Left hindlimb (tissue), 1 donor: ENCODE data around the gene TMEM132E.

Experiments
- DNase-seq: peaks from one replicate; pipeline ENCODE4 v3.0.0-alpha.2; 2018

Gene TMEM132E

DNA sequence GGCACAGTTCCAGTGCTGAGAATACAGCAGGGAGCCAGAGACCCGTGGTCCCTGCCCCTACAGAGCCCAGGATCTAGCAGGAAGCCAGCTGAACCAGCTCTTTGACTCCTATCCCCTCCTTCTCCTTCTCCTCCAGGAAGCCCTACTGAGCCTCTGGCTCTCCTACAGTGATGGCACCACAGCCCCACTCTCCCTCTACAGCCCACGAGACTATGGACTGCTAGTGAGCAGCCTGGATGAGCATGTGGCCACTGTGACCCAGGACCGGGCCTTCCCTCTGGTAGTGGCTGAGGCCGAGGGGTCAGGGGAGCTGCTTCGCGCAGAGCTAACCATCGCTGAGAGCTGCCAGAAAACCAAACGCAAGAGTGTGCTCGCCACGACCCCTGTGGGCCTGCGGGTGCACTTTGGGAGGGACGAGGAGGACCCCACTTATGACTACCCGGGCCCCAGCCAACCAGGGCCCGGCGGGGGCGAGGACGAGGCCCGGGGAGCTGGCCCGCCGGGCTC, 57.7 kb downstream of the TMEM132E start:
- DNase-seq: no peak

GRCh38 chr17:34637548-34638525, 58.5 kb downstream of the TMEM132E start:
- peak; percentile 60 for DNase-seq

- no peak for DNase-seq
Observed at GRCh38 chr17:34638526-34639260, 59.3 kb downstream of the TMEM132E start.

DNA sequence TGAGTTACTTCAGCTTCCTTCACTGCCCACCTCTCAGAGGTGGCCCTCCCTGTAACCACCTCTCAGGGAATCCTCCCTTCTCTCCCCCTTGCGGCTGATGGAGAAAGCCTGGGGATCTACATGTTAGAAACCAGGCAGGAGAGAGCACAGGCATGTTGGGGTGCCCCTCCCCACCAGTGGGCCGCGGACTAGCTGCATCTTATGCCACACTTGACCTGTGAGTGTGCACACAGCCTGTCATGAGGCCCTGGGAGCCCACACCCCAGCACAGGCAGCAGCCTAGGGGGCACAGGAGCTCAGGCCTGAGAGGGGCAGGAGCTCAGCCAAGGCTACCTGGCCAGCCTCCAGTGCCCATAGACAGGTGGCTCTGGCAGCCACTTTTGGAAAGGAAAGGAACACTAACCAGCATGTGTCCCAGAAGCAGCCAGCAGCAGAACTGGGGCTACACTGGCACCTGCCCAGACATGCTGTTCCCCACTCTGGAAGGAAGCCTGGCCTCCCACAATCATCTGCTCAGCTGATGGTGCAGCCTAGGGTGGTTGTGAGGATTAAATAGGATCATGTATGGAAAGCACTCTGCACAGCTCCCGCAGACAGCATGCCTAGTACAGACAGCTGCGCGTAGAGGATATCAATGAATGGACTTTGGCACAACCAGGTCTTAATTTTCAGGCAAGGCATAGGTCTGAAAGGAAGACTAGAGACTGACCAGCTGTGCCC, 60.5 kb downstream of the TMEM132E start:
- DNase-seq: no peak

DNA sequence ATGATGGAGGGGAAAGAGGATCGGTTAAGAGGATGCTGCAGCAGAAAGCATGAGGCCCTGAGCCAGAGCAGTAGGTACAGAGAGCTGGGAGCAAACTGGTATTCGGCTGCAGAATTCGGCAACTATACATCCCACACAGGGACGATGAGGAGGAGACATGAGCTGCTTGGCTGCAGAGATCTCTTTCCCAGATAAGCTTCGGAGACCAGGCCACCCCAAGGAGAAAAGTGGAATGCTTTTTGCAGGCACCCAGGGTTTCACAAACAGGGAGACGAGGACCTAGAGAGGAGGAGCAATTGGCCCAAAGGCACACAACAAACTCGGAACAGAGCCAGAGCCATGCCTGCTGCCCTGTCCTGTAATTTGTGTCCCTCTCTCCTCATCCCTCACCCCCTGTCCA, 62.0 kb downstream of the TMEM132E start:
- DNase-seq: no peak

- no peak for DNase-seq
Observed at GRCh38 chr17:34644941-34645550, 65.7 kb downstream of the TMEM132E start.

DNA sequence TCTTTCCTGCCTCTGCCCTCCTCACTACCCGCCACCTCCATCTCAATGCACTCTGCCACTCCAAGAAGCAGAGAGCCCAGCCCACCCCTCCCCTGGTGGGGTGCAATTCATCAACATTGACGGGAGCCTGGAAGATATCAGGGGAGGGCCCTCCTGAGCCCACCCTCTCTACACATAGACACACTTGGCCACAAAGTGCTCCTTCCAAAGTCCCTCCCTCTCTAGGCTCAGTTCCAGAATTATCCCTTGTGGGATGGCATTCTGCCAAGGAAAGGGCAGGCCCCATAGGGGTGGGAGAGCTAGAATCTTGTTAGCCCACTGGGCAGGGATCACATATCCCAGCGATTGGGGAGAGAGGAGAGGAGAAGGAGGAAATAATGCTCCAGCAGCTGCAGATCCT, 66.2 kb downstream of the TMEM132E start:
- peak; percentile 54 for DNase-seq

DNA sequence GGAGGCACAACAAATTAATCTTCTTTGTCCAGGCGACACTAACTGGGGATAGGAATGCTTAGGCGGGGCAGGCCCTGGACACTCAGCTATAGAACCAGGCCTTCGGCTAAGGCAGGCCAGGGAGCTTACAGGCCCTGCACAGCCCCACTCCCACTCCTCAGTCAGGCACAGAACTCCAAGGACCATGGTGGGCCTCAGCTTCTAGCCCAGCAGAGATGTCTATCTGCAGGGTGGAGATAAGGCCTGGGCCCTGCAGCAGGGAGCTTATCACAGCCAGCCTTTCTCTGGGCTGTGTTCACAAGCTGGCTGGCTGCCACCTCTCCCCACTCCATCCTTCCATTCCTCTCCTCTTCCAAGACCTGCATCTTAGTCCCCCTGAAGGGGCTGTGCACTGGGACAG, 68.1 kb downstream of the TMEM132E start:
- DNase-seq: no peak

DNA sequence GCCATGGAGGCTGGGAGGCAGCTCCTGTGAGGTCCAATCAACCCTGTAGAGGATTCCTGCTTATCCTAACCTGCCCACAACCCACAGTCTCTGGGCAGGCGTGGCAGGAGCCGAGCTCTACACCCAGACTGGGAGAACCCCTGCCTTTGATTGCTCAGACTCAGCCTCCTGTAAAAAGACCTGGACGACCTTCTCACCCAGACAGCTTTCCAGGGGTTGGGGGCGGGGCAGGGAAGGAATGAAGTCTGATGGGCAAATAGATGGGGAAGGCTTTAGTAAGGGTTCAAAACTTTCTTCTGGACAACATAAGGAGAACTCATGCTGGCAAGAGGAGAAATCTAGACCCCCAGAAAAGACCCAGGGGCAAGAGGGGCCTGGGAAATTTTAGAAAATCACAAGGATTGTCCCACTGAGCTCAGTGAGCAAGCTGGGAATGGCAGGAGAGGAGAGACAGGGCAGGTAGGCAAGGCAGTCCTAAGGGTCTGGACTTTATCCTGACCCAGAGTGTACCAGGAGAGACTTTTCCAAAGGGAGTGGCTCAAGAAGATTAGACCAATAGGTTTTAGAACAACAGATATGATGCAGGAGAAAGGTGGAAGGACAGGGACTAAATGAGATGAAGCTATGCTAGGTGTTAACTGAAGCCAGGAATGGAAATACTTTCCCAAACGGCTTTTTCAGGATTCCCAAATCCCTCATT, 70.8 kb downstream of the TMEM132E start:
- no peak for DNase-seq

- no peak for DNase-seq
Observed at GRCh38 chr17:34651402-34651811, 72.0 kb downstream of the TMEM132E start.

GRCh38 chr17:34652021-34652555, 72.7 kb downstream of the TMEM132E start:
- no peak for DNase-seq

- DNase-seq: no peak
Observed at GRCh38 chr17:34653511-34653910, 74.1 kb downstream of the TMEM132E start.

GRCh38 chr17:34654276-34654880, 75.0 kb downstream of the TMEM132E start:
- no peak for DNase-seq

DNA sequence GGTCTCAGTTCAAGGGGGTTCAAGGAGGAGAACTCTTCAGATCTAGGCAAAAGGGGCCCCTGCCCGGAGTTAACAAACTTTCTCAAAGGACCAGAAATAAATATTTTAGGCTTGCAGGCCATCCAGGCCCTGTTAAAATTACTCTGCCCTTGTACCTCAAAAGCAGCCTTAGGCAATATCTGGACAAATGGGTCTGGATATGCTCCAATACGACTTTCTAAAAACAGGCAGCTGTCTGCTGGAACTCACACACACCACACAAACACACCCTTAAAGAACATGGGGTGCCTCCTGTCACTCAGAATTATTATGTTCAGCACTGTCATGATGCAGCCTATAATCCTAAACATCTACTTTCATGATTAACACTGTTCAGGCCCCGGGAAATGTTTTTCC, 75.5 kb downstream of the TMEM132E start:
- DNase-seq: no peak

GRCh38 chr17:34656801-34657200, 77.4 kb downstream of the TMEM132E start:
- no peak for DNase-seq

DNA sequence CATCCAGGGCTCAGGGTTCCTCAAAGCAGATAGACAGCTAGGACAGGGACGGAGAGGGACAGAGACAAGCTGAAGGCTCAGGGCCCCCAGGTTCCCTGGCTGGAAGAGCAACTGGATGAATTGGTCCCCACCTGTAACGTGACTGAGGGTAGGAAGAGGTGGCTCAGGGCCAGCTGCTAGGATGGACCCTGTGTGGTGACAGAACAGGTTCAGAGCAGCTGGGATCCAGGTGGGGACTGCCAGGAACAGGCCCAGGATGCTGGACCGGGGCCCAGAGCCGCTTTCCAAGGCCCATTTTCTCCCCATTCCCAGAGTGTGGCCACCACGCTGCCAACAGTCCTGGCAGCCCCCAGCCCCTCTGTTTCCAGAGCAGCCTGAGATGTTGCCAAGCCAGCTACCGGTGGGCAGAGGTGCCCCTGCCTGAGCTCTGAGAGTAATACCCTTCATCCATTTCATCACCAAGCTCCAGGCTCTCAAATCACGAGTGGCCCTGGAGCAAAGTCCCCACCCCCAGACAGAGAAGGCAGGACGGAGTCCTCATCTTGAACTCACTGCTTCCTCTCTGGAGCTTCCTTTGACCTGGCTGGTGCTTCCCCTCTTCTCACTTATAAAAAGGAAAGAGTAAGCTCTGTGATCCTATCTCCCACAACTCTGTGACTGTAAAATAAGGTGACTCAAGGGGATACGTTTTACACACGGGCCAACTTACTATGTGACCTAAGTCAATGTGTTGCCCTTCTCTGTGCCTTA, 79.6 kb downstream of the TMEM132E start:
- DNase-seq: no peak

GRCh38 chr17:34663714-34664113, 84.3 kb downstream of the TMEM132E start:
- DNase-seq: no peak

DNA sequence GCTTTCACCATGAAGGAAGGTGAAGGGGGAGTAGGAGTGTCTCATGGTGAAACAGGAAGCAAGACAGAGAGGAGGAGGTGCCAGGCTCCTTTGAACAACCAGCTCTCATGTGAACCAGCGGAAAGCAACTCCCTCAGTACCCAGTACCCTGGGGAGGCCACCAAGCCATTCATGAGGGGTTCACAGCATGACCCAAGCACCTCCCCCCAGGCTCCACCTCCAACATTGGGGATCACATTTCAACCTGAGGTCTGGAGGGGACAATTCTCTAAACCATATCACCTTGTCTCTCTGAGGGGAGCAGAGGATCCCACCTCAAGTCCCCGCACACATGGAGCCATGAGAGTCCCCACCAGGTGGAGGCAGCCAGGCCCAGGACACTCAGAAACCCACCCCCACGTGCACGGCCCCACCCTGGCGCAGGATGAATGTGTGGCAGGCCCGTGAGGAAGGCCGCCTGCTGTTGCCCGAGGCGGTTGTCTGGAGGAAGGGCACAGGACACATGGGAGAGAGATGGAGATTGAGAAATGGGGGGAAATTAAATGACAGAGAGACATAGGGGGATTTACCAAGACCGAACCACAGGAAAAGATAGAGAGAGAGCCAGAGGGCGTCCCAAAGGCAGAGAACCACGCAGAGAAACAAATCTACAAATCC, 85.9 kb downstream of the TMEM132E start:
- DNase-seq: no peak

DNA sequence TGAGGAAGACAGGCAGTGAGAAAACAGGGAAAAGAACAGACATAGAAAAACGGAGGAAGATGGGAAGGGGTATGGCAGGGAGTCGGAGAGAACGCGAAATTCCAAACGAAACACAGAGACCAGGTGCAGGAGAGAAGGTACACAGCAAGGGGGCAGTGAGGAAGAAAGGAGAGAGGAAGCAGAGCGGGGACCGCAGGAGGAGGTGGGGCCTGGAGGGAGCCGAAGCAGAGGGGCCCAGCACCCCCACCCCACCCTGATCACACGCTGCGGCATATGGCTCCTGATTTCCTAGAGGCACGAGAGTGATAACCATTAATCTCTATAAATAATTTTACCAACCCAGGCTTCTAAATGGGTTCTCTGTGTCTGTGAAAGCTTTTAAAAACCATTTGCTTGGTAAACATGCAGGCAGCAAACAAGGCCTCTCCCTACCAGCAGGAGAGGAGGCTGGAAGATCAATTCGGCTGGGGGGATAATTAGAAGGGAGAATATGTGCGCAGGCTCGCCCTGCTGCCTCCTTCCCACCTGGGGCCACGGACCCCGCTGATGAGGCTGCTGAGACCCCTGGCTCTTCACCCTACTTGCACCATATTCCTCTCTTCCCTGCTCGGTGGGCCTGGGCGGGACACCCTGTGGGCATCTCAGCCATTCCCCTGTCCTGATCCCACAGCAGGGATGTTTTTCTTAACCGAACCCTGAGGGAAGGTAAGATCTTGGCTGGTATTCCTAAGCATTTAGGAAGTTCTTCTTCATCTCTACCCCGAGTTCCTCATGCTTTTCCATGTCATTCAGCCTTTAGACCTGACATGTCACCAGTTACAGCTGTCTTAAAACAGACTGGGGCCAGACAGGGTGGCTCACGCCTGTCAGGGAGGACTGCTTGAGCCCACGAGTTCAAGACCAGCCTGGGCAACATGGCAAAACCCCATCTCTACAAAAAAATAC, 86.7 kb downstream of the TMEM132E start:
- no peak for DNase-seq
